ENCODE measurements around the gene ITGAV.

Gene ITGAV

DNA sequence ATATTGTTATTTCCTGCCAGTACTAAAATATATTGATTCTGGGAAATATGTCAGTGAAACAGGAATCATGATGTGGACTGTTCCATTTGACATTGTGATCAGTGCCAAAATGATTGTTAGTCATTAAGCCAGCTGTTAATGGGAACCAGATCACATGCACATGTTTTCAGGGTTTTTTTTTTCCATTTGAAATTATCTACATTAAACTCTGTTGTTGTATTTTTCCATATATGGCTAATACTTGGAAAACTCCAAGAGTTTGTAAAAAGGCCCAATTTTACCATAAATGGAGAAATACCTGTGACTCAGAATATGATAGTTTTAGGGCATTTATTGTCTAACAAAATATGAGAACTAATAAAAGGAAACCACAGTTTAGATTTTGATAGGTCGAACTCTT, 13.4 kb downstream of the ITGAV start:
- Histone ChIP-seq H3K4me1 (ENCODE audit: control insufficient read depth, insufficient read depth, low read length) (no peaks in the 10 kb centered on the region), H3K4me3 (ENCODE audit: low read length) (no peak overlapping the region), H3K27ac (ENCODE audit: low read depth, low read length) (no peak overlapping the region), H3K36me3 (ENCODE audit: control insufficient read depth, insufficient read depth, low read length) (peaks cover 3% of the 10 kb centered on the region), H3K9ac (ENCODE audit: low read length) (no peak overlapping the region), H3K27me3 (ENCODE audit: control insufficient read depth, insufficient read depth, low read length) (no peaks in the 10 kb centered on the region)

DNA sequence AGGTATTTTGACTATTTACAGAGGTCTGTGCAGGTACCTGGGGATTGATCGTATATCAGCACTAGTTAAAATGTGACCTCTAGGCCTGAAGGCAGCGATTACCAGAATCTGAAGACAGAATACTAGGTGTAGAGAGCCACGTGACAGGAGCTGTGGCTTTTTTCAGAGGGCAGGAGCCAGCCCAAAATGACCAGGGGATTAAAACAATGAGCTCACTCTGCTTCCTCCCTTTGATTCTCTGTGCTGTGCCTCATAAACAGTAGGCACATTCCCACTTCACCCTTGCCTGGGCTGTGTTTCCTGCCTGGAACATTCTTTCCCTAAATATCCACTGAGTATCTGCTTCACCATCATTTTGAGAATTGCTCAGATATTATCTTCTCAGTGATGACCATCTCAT, 15.2 kb downstream of the ITGAV start:
- H3K4me1 ChIP-seq (ENCODE audit: control insufficient read depth, insufficient read depth, low read length): no peaks in the 10 kb centered on the region
- no peak overlapping the region for H3K27ac ChIP-seq (ENCODE audit: low read depth, low read length)
- H3K4me3 ChIP-seq (ENCODE audit: low read length): no peak overlapping the region
- H3K9ac ChIP-seq (ENCODE audit: low read length): no peak overlapping the region
- no peaks in the 10 kb centered on the region for H3K36me3 ChIP-seq (ENCODE audit: control insufficient read depth, insufficient read depth, low read length)
- H3K27me3 ChIP-seq (ENCODE audit: control insufficient read depth, insufficient read depth, low read length): no peaks in the 10 kb centered on the region

DNA sequence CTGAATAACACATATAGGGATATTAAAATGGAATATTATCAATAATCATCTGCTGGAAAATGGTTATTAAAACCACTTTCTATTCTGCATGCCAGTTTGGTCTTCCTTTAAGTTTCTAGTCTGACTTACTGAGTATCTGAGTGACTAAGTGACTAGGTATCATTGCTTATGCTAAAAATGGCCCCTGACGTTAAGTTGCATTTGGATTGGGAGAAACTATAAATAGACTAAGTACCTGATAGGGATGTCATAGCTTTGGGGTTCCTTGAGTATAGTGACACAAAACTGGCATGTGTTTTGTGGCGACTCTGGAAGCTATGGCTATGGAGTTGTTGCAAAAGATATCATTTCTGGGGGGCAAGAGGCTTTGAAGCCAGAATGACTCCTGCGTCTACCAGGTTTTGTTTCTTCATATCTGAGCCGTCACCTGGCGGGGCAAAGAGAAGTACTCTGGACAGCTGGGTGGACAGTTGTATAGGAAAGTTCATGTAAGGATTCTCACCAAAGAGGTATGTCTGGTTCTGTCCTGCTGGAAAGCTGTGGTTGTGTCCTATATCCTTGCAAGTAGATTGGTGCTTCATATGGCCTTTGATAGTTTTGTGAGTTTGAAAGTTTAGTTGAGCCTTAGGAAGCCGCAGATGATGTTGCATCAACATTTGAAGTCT, 17.9 kb downstream of the ITGAV start:
- Histone ChIP-seq H3K4me1 (ENCODE audit: control insufficient read depth, insufficient read depth, low read length) (no peaks in the 10 kb centered on the region), H3K4me3 (ENCODE audit: low read length) (no peak overlapping the region), H3K27me3 (ENCODE audit: control insufficient read depth, insufficient read depth, low read length) (no peaks in the 10 kb centered on the region), H3K27ac (ENCODE audit: low read depth, low read length) (no peak overlapping the region), H3K36me3 (ENCODE audit: control insufficient read depth, insufficient read depth, low read length) (no peaks in the 10 kb centered on the region), H3K9ac (ENCODE audit: low read length) (no peak overlapping the region)

DNA sequence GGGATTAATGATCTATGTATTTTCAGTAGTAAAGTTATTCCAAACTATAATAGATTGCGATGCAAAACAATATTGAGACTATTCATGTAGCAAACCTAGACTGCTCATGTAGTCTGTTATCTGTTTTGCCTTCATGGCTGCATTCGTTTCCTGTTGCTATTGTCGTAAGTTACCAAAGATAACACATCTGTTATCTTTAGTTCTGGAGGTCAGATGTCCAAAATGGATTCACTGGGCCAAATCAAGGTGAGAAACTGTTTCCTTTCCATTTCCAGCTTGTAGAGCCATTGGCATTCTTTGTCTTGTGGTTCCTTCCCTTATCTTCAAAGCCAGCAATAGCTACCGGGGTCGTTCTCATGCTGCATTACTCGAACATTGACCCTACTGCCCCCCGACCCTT, 20.9 kb downstream of the ITGAV start:
- H3K4me1 ChIP-seq (ENCODE audit: control insufficient read depth, insufficient read depth, low read length): no peaks in the 10 kb centered on the region
- H3K4me3 ChIP-seq (ENCODE audit: low read length): no peak overlapping the region
- H3K27ac ChIP-seq (ENCODE audit: low read depth, low read length): no peak overlapping the region
- H3K9ac ChIP-seq (ENCODE audit: low read length): no peak overlapping the region
- no peaks in the 10 kb centered on the region for H3K27me3 ChIP-seq (ENCODE audit: control insufficient read depth, insufficient read depth, low read length)
- no peaks in the 10 kb centered on the region for H3K36me3 ChIP-seq (ENCODE audit: control insufficient read depth, insufficient read depth, low read length)

DNA sequence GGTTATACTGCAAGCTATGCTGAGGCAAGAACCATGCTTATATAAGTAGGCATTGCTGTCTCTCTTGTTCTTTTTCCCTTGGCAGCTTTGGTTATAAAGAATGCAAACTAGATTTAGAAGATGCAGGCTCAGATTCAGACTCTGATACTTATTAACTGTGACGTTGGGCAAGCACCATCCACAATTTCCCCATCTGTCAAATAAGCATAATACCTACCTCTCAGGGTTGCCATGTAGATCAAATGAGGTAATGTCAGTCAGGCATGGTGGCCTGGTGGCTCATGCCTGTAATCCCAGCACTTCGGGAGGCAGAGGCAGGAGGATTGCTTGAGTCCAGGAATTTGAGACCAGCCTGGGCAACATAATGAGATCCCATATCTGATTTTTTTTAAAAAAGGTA, 21.7 kb downstream of the ITGAV start:
- H3K4me1 ChIP-seq (ENCODE audit: control insufficient read depth, insufficient read depth, low read length): no peaks in the 10 kb centered on the region
- no peaks in the 10 kb centered on the region for H3K27me3 ChIP-seq (ENCODE audit: control insufficient read depth, insufficient read depth, low read length)

DNA sequence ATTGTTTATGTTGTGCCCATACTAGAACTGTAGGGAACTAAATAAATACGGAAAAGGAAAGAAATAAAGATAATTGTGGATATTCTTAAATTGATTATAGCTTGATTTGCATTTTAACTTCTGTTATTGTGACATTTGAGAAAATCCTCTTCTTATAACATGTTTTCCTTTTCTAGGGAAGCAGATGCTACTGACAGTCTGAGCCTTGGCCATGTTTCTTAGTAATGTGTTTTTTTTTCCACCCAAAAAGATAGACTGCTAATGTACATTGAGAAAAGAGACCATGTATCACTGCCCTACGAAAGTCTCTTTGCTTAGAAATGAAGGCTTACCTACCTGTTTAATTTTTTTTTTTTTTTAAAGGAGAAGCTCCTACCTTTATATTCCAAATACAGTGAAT, 22.2 kb downstream of the ITGAV start:
- Histone ChIP-seq H3K4me3 (ENCODE audit: low read length) (no peak overlapping the region), H3K27me3 (ENCODE audit: control insufficient read depth, insufficient read depth, low read length) (no peaks in the 10 kb centered on the region), H3K4me1 (ENCODE audit: control insufficient read depth, insufficient read depth, low read length) (no peaks in the 10 kb centered on the region), H3K36me3 (ENCODE audit: control insufficient read depth, insufficient read depth, low read length) (no peaks in the 10 kb centered on the region), H3K9ac (ENCODE audit: low read length) (no peak overlapping the region), H3K27ac (ENCODE audit: low read depth, low read length) (no peak overlapping the region)

More for the DNA sequence above, 21.7 kb downstream of the ITGAV start:
- no peak overlapping the region for H3K9ac ChIP-seq (ENCODE audit: low read length)
- H3K36me3 ChIP-seq (ENCODE audit: control insufficient read depth, insufficient read depth, low read length): no peaks in the 10 kb centered on the region
- no peak overlapping the region for H3K4me3 ChIP-seq (ENCODE audit: low read length)
- no peak overlapping the region for H3K27ac ChIP-seq (ENCODE audit: low read depth, low read length)

DNA sequence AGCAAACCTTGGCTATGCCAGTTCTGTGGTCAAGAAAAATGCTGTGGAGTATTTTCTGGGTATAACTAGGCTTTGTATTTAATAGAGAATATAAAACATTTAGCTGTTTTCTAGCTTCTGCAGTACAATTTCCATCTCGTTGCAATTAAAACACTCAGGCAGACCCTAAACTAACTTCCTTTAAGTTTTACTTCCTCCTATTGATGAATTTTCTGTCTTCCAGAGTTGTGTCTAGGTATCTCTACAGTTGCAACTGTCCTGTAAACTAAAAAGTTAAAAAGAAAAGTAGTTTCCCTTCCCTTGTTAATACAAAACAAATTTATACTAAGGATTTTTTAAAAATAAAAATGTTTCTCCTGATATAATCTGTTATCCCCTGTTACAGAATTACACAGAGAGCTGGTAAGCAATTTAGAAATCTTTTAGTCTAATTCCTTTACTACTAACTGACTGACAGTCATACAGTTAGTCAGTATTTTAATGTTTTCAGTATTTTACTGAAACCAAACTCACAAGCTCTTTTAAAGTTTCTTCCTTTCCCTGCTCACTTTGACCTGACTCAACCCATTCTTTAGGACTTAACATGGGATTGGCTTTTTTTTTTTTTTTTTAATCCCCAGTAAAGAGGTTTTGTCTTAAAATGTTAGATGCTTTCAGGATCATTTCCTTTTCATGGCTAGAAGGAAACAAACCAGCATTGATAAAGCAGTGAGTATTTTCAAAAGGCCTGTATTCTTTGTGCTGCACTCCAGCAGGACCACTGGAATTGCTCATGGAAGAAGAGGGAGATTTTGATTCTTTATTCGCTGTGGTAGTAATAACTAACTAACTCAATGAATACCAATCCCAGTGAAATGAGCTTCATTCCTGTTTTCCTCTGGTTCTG, 22.9 kb downstream of the ITGAV start:
- Histone ChIP-seq H3K27ac (ENCODE audit: low read depth, low read length) (no peak overlapping the region), H3K4me3 (ENCODE audit: low read length) (no peak overlapping the region), H3K27me3 (ENCODE audit: control insufficient read depth, insufficient read depth, low read length) (no peaks in the 10 kb centered on the region), H3K36me3 (ENCODE audit: control insufficient read depth, insufficient read depth, low read length) (no peaks in the 10 kb centered on the region), H3K4me1 (ENCODE audit: control insufficient read depth, insufficient read depth, low read length) (no peaks in the 10 kb centered on the region), H3K9ac (ENCODE audit: low read length) (no peak overlapping the region)

DNA sequence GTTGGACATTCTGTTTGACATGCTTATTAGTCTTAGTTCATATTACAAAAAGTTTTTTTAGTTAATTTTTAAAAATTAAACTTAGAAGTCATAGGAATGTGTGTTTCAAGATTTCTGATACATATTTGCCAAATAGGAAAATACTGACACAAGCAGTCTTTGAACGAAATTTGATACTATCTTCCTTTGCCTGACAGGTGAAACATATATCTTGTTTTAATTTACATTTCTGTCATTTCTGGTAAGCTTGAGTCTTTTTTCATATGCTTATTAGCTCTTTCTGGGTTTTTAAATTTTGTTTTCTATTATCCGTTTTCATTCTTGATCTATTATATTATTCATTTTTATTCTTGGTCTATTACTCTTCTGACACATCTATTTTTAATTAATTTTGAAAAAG, 24.5 kb downstream of the ITGAV start:
- Histone ChIP-seq H3K27ac (ENCODE audit: low read depth, low read length) (no peak overlapping the region), H3K4me3 (ENCODE audit: low read length) (no peak overlapping the region), H3K36me3 (ENCODE audit: control insufficient read depth, insufficient read depth, low read length) (no peaks in the 10 kb centered on the region), H3K9ac (ENCODE audit: low read length) (no peak overlapping the region), H3K4me1 (ENCODE audit: control insufficient read depth, insufficient read depth, low read length) (no peaks in the 10 kb centered on the region), H3K27me3 (ENCODE audit: control insufficient read depth, insufficient read depth, low read length) (no peaks in the 10 kb centered on the region)

DNA sequence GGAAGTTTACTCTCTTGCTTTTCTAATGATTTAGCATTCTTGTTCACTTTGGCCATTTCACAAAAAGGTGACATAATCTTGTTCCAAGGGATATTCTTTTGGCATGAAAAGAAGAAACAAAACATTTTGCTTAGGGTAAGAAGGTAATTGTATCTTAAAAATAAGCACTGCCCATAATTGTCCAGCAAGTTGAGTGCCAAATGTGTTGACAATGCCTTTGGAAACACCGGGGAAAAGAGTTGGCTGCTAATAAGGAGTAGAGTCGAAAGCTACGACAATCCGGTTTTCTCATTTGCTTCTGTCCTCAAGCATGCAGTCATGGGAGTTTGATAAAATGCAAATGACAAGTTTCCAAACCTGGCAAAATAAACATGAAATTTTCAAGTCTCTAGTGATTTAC, 27.3 kb downstream of the ITGAV start:
- Histone ChIP-seq H3K4me3 (ENCODE audit: low read length) (no peak overlapping the region), H3K27ac (ENCODE audit: low read depth, low read length) (no peak overlapping the region), H3K9ac (ENCODE audit: low read length) (no peak overlapping the region), H3K36me3 (ENCODE audit: control insufficient read depth, insufficient read depth, low read length) (no peaks in the 10 kb centered on the region), H3K27me3 (ENCODE audit: control insufficient read depth, insufficient read depth, low read length) (no peaks in the 10 kb centered on the region), H3K4me1 (ENCODE audit: control insufficient read depth, insufficient read depth, low read length) (no peaks in the 10 kb centered on the region)

DNA sequence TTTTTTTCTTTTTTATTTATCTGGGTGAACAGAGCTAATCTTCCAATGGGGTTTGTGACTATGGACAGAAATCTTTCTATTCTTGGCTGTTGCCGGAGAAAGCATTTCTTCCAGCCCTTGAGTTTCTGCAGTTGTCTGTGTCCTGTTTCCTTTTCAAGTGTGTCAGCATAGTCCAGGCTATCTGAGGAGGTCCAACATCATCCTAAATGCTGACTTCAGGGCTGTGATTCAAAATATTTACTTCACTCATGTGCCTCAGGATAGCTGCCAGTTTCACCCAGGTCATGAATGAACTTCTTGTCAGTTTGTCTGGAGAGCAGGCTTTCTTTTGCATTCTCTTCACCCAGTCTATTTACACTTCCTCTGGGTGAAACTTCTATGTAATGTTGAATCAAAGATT, 27.9 kb downstream of the ITGAV start:
- Histone ChIP-seq H3K4me1 (ENCODE audit: control insufficient read depth, insufficient read depth, low read length) (no peaks in the 10 kb centered on the region), H3K27ac (ENCODE audit: low read depth, low read length) (no peak overlapping the region), H3K9ac (ENCODE audit: low read length) (no peak overlapping the region), H3K27me3 (ENCODE audit: control insufficient read depth, insufficient read depth, low read length) (no peaks in the 10 kb centered on the region), H3K36me3 (ENCODE audit: control insufficient read depth, insufficient read depth, low read length) (no peaks in the 10 kb centered on the region), H3K4me3 (ENCODE audit: low read length) (no peak overlapping the region)

DNA sequence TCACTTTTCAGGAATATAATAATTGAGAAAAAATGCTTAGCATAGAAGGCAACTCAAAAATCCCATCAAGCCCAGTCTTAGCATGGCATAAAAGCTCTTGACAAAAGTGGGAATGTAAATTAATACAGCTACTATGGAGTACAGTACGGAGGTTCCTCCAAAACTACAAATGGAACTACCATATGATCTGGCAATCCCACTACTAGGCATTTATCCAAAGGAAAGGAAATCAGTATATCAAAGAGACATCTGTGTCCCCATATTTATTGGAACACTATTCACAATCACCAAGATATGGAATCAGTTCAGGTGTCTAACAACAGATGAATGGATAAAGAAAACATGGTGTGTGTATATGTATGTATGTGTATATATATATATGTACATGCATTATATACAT, 28.8 kb downstream of the ITGAV start:
- H3K27me3 ChIP-seq (ENCODE audit: control insufficient read depth, insufficient read depth, low read length): no peaks in the 10 kb centered on the region
- no peaks in the 10 kb centered on the region for H3K4me1 ChIP-seq (ENCODE audit: control insufficient read depth, insufficient read depth, low read length)
- no peak overlapping the region for H3K4me3 ChIP-seq (ENCODE audit: low read length)
- no peak overlapping the region for H3K9ac ChIP-seq (ENCODE audit: low read length)
- no peaks in the 10 kb centered on the region for H3K36me3 ChIP-seq (ENCODE audit: control insufficient read depth, insufficient read depth, low read length)
- no peak overlapping the region for H3K27ac ChIP-seq (ENCODE audit: low read depth, low read length)

DNA sequence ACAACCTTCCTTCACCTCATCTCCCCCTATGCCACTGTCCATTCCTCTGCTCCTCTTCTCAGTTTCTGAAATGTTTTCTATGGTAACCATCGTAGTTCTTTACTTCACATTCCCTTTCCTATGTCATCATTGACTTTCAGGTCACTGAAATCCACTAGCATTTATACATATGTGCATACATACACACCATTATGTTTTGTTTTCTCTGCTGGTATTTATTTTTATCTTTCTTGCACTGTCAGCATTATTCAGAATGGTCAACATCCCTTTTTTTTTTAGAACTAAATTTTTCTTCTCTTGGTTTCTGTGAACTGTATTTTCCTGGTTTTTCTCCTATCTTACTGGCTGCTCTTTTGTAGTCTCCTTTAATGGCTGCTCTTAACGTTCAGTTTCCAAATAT, 33.2 kb downstream of the ITGAV start:
- no peak overlapping the region for H3K9ac ChIP-seq (ENCODE audit: low read length)
- H3K4me1 ChIP-seq (ENCODE audit: control insufficient read depth, insufficient read depth, low read length): no peaks in the 10 kb centered on the region
- H3K27ac ChIP-seq (ENCODE audit: low read depth, low read length): no peak overlapping the region
- H3K4me3 ChIP-seq (ENCODE audit: low read length): no peak overlapping the region
- H3K36me3 ChIP-seq (ENCODE audit: control insufficient read depth, insufficient read depth, low read length): no peaks in the 10 kb centered on the region
- H3K27me3 ChIP-seq (ENCODE audit: control insufficient read depth, insufficient read depth, low read length): no peaks in the 10 kb centered on the region

DNA sequence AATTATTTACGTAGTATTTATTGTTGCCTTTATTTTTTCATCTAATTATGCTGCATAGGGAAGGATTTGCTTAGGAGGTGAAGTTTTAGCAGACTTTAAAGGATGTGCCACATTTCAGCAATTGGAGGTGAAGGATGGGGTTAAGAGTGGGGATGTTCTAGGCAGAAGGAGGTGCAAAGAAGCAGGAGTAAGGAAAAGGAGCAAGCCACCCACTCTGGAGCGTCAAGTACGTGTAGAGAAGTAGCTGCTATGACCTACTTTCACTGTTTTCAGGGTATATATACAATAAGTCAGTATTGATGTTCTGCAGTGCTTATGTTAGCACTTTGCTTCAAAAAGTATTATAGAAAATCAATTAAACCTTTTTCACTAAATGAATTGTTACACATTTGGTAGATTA, 34.4 kb downstream of the ITGAV start:
- no peak overlapping the region for H3K4me3 ChIP-seq (ENCODE audit: low read length)
- H3K27me3 ChIP-seq (ENCODE audit: control insufficient read depth, insufficient read depth, low read length): no peaks in the 10 kb centered on the region
- no peaks in the 10 kb centered on the region for H3K36me3 ChIP-seq (ENCODE audit: control insufficient read depth, insufficient read depth, low read length)
- no peak overlapping the region for H3K9ac ChIP-seq (ENCODE audit: low read length)
- H3K4me1 ChIP-seq (ENCODE audit: control insufficient read depth, insufficient read depth, low read length): no peaks in the 10 kb centered on the region
- H3K27ac ChIP-seq (ENCODE audit: low read depth, low read length): no peak overlapping the region

Measured in rectal smooth muscle tissue (tissue), 1 donor.